BJ (cell line): ENCODE data around the gene KRTAP10-9. TPM values are rescaled to one million over a fixed set of nuclear protein-coding genes. Genes with fewer than 3 reads are reported as not detected.

ENCODE experiments used
- CTCF ChIA-PET: fragments of 350-600 bp; formaldehyde crosslinking; extraction: SDS; loops from one replicate; lab custom pipeline; 2021; ENCODE audit warnings: antibody characterized with exemption, inconsistent platforms; lab: Yijun Ruan, JAX
- POLR2A ChIA-PET: fragments of 300-600 bp; sonication (Branson Sonifier 250); formaldehyde crosslinking; extraction: SDS; loops from one replicate; lab custom pipeline; 2021; ENCODE audit warnings: antibody characterized with exemption; lab: Charles Lee
- DNase-seq: peaks from one replicate; pipeline ENCODE4 v3.0.0-alpha.2; 2011; ENCODE audit warnings: low read depth
- H3K27me3 ChIP-seq: 2 replicates; pipeline ENCODE4 v1.6.0; 2011; ENCODE audit warnings: low read length; ENCODE audit not compliant: control insufficient read depth, insufficient read depth
- H3K36me3 ChIP-seq: 2 replicates; pipeline ENCODE4 v1.5.1; 2011; ENCODE audit warnings: low read length; ENCODE audit not compliant: control insufficient read depth, insufficient read depth
- H3K4me3 ChIP-seq: 2 replicates; pipeline ENCODE4 v1.5.1; 2011; ENCODE audit warnings: low read depth, mild to moderate bottlenecking, control low read depth, low read length
- CTCF ChIP-seq: IDR thresholded peaks from 2 replicates; pipeline ENCODE4 v1.5.1; 2011; ENCODE audit warnings: low read depth, mild to moderate bottlenecking, control low read depth, inconsistent platforms, low read length, moderate library complexity; ENCODE audit not compliant: insufficient read depth
- polyA plus RNA-seq: library from polyadenylated mRNA; depleted of rRNA; stranded (reverse); fragments of >200 nt; gene quantifications from 2 replicates; pipeline ENCODE4 v1.2.3, GENCODE V29; 2011

KRTAP10-9 gene
- polyA plus RNA-seq, 1 experiment: not detected

GRCh38 chr21:44614961-44615391 lies 11.9 kb upstream of the KRTAP10-9 start:
- no peak for TF ChIP-seq CTCF
- POLR2A ChIA-PET: no interaction called here
- CTCF ChIA-PET: no interaction called here
- H3K36me3 ChIP-seq: no peaks in the 10 kb centered on the region
- H3K4me3 ChIP-seq: no peak overlapping the region
- DNase-seq: no peak
- H3K27me3 ChIP-seq: no peaks in the 10 kb centered on the region

DNA sequence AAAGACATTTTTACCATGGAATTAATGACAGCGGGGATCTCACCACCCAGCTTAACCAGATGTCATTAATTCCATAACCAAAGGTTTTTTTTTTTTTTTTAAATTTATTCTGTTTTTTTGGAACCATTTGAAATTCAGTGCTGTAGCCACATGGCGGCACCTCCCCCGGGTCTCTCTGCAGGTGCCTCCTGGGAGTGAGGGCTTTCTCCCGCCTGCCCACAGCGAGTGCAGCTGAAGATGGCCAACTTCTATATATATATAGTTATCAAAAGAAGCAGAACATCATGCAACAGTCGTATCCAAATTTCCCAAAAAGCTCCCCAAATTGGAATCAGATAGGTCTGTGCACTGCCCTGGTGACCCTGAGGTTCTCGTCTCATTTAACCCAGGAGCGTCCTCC lies 11.4 kb upstream of the KRTAP10-9 start:
- no peaks in the 10 kb centered on the region for H3K27me3 ChIP-seq
- TF ChIP-seq CTCF: no peak
- DNase-seq: no peak
- no peaks in the 10 kb centered on the region for H3K36me3 ChIP-seq
- ChIA-PET POLR2A (no interaction called here), CTCF (no interaction called here)
- H3K4me3 ChIP-seq: no peak overlapping the region

DNA sequence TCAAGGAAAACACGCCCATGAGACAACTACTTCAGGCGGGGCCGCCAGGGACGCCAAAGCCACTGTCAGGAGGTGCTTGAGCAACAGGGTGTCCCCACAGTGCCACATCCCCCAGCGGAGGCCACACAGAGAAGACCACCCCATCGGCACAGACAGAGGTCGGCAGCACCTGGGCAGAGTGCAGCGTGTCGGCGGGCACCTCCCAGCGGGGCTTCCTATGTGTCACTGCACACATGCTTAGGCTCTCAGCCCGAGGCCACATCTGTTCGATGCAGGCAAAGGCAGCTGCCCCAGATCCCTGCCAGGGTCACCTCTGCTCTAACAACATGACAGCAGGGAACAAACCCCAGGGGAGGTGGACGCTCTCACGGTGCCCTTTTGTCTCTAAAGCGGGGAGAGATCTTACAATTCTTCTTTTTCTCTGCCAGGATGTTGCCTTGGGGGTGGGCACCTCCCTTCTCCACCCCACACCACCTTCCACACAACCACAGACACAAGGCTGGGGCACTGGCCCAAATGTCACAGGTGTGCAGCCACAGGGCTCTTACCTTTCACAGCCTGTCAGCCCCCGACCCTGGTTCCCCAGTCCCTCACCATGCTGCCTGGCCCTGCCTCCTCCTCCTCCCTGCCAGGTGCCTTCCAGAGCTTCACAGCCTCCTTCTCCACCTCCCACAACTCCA lies 10.8 kb upstream of the KRTAP10-9 start:
- H3K4me3 ChIP-seq: no peak overlapping the region
- no peaks in the 10 kb centered on the region for H3K27me3 ChIP-seq
- H3K36me3 ChIP-seq: no peaks in the 10 kb centered on the region
- CTCF ChIA-PET: no interaction called here
- DNase-seq: no peak
- TF ChIP-seq CTCF: no peak
- POLR2A ChIA-PET: no interaction called here

DNA sequence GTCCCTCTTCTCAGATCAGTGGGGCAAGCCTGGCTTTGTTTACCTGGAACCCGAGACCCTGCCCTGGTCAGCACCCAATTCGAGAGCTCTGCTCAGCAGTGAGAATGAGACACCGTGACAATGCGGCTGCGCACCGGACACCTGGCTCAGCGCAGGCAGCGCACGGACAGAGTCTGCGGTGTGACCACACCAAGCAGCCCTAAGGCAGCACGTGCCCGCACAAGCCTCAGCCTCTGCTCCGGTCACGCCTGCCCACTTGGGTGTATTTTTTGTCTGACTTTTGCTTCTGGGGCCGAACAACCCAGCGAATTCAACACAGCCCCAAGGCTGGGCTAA lies 10.3 kb upstream of the KRTAP10-9 start:
- DNase-seq: no peak
- Histone ChIP-seq H3K27me3 (no peaks in the 10 kb centered on the region), H3K36me3 (no peaks in the 10 kb centered on the region), H3K4me3 (no peak overlapping the region)
- POLR2A ChIA-PET: no interaction called here
- TF ChIP-seq CTCF: no peak
- CTCF ChIA-PET: no interaction called here

- POLR2A ChIA-PET: no interaction called here
Measured at GRCh38 chr21:44617071-44617501, 9.8 kb upstream of the KRTAP10-9 start.

More at GRCh38 chr21:44617071-44617501, 9.8 kb upstream of the KRTAP10-9 start:
- no peak overlapping the region for H3K4me3 ChIP-seq
- CTCF ChIA-PET: no interaction called here
- no peaks in the 10 kb centered on the region for H3K27me3 ChIP-seq
- H3K36me3 ChIP-seq: no peaks in the 10 kb centered on the region
- no peak for TF ChIP-seq CTCF
- no peak for DNase-seq
